H1 (cell line): ENCODE measurements around the gene SLC12A8. TPM values are rescaled to one million over a fixed set of nuclear protein-coding genes. Genes with fewer than 3 reads are reported as not detected.

ENCODE experiments used
- CTCF ChIA-PET: fragments of 300-600 bp; sonication (Branson Sonifier 250); formaldehyde crosslinking; loops from one replicate; lab custom pipeline; 2021; ENCODE audit not compliant: partially characterized antibody; lab: Charles Lee
- POLR2A ChIA-PET: fragments of 300-600 bp; sonication (Branson Sonifier 250); formaldehyde crosslinking; loops from one replicate; lab custom pipeline; 2021; ENCODE audit warnings: inconsistent platforms; ENCODE audit not compliant: partially characterized antibody; lab: Charles Lee
- DNase-seq, 2 experiments: peaks; one replicate each; pipeline versions ENCODE4 v3.0.0 to v3.0.0-alpha.2; 2010 to 2022; ENCODE audit warnings: low spot score in 2 of 2, low read depth in 1 of 2, mixed read lengths in 1 of 2
- FAIRE-seq: peaks from 2 replicates; lab custom pipeline; 2011; peaks lifted over from hg19 to GRCh38; lab: Jason Lieb, UNC
- H2AFZ ChIP-seq: 2 replicates; pipeline ENCODE4 v1.8.1; 2012; ENCODE audit warnings: low read length, inconsistent platforms
- H2AK5ac ChIP-seq: 2 replicates; pipeline ENCODE4 v1.6.1; 2013; ENCODE audit warnings: low read depth, low read length
- H2BK120ac ChIP-seq: replicated peaks from 2 replicates; pipeline ENCODE3; 2013; ENCODE audit warnings: low read depth, low read length, inconsistent platforms
- H2BK12ac ChIP-seq: 2 replicates; pipeline ENCODE4 v1.6.1; 2013; ENCODE audit warnings: low read depth, low read length
- H2BK15ac ChIP-seq: 2 replicates; pipeline ENCODE4 v1.6.1; 2013; ENCODE audit warnings: low read length
- H2BK20ac ChIP-seq: 2 replicates; pipeline ENCODE4 v1.6.1; 2013; ENCODE audit warnings: low read length
- H2BK5ac ChIP-seq: 2 replicates; pipeline ENCODE4 v1.6.1; 2013; ENCODE audit warnings: low read depth, low read length
- H3K14ac ChIP-seq: 2 replicates; pipeline ENCODE4 v1.6.1; 2013; ENCODE audit warnings: inconsistent platforms; ENCODE audit not compliant: insufficient read length
- H3K18ac ChIP-seq: 2 replicates; pipeline ENCODE4 v1.6.1; 2013; ENCODE audit warnings: low read length; ENCODE audit errors: extremely low read depth
- H3K23ac ChIP-seq: 2 replicates; pipeline ENCODE4 v1.6.1; 2013; ENCODE audit warnings: inconsistent platforms; ENCODE audit not compliant: insufficient read length
- H3K23me2 ChIP-seq: 2 replicates; pipeline ENCODE4 v1.6.1; 2013; ENCODE audit warnings: low read depth, low read length
- H3K27ac ChIP-seq: 2 replicates; pipeline ENCODE4 v1.6.1; 2011; ENCODE audit warnings: low read depth, low read length, inconsistent platforms
- H3K27me3 ChIP-seq, 4 experiments: replicated peaks in 1 of 4; 1 replicate in 1 of 4; 2 replicates in 3 of 4; pipeline versions ENCODE4 v1.6.1 to v1.8.1; 2011 to 2013; ENCODE audit warnings: low read length in 3 of 4, mild to moderate bottlenecking in 3 of 4, inconsistent platforms in 2 of 4, mixed read lengths in 2 of 4, moderate library complexity in 1 of 4; ENCODE audit not compliant: control insufficient read depth in 3 of 4, insufficient read depth in 3 of 4; ENCODE audit errors: extremely low read depth in 1 of 4
- H3K36me3 ChIP-seq, 4 experiments: 2 replicates each; pipeline versions ENCODE4 v1.6.1 to v1.8.1; 2011 to 2013; ENCODE audit warnings: mild to moderate bottlenecking in 4 of 4, low read length in 3 of 4, moderate library complexity in 2 of 4, control low read depth in 1 of 4, inconsistent platforms in 1 of 4; ENCODE audit not compliant: insufficient read depth in 4 of 4, control insufficient read depth in 2 of 4
- H3K4ac ChIP-seq: replicated peaks from 2 replicates; pipeline ENCODE3; 2013; ENCODE audit warnings: low read length, low read depth, mixed read lengths, inconsistent platforms; ENCODE audit not compliant: insufficient read length
- H3K4me1 ChIP-seq, 4 experiments: replicated peaks in 1 of 4; 1 replicate in 1 of 4; 2 replicates in 3 of 4; pipeline versions ENCODE4 v1.6.1 to v1.8.1; 2011 to 2013; ENCODE audit warnings: low read length in 3 of 4, inconsistent platforms in 2 of 4, mixed read lengths in 1 of 4; ENCODE audit not compliant: insufficient read depth in 4 of 4, control insufficient read depth in 3 of 4
- H3K4me2 ChIP-seq, 2 experiments: 2 replicates each; pipeline versions ENCODE4 v1.6.1 to v1.8.1; 2011 to 2013; ENCODE audit warnings: low read depth in 2 of 2, low read length in 2 of 2, control low read depth in 1 of 2, inconsistent platforms in 1 of 2, mild to moderate bottlenecking in 1 of 2; ENCODE audit not compliant: insufficient read depth in 1 of 2
- H3K4me3 ChIP-seq, 4 experiments: fragments of 200-600, 300-600 bp in 1 of 4; sonication (generic), shearing (Covaris generic), sonication (Bioruptor Twin) in 1 of 4; 2 replicates each; pipeline versions ENCODE4 v1.5.1 to v1.8.1; 2011 to 2016; ENCODE audit warnings: low read length in 4 of 4, low read depth in 3 of 4, control low read depth in 2 of 4, inconsistent platforms in 2 of 4, mild to moderate bottlenecking in 2 of 4, mixed read lengths in 1 of 4, moderate library complexity in 1 of 4; ENCODE audit not compliant: insufficient read depth in 2 of 4; ENCODE audit errors: extremely low read depth in 1 of 4
- H3K56ac ChIP-seq: replicated peaks from 2 replicates; pipeline ENCODE3; 2013; ENCODE audit warnings: low read depth, mild to moderate bottlenecking, mixed read lengths, low read length, inconsistent platforms; ENCODE audit not compliant: insufficient read length
- H3K79me1 ChIP-seq: 2 replicates; pipeline ENCODE4 v1.6.1; 2013; ENCODE audit warnings: low read depth, low read length, control low read depth
- H3K79me2 ChIP-seq, 2 experiments: 2 replicates each; pipeline versions ENCODE4 v1.6.1 to v1.8.1; 2012 to 2013; ENCODE audit warnings: low read length in 2 of 2, mild to moderate bottlenecking in 2 of 2, inconsistent platforms in 1 of 2; ENCODE audit not compliant: insufficient read depth in 2 of 2, control insufficient read depth in 1 of 2
- H3K9ac ChIP-seq, 4 experiments: replicated peaks in 1 of 4; 1 replicate in 1 of 4; 2 replicates in 3 of 4; pipeline versions ENCODE4 v1.6.1 to v1.8.1; 2011 to 2013; ENCODE audit warnings: low read depth in 3 of 4, low read length in 3 of 4, control low read depth in 2 of 4, mild to moderate bottlenecking in 2 of 4, moderate library complexity in 2 of 4, inconsistent platforms in 1 of 4; ENCODE audit errors: extremely low read depth in 1 of 4
- H3K9me3 ChIP-seq, 2 experiments: 2 replicates each; pipeline versions ENCODE4 v1.6.1 to v1.8.1; 2012 to 2013; ENCODE audit warnings: mild to moderate bottlenecking in 2 of 2, moderate library complexity in 2 of 2, control low read depth in 1 of 2, inconsistent platforms in 1 of 2, low read depth in 1 of 2, low read length in 1 of 2, mixed read lengths in 1 of 2; ENCODE audit not compliant: insufficient read depth in 2 of 2
- H4K20me1 ChIP-seq, 2 experiments: replicated peaks in 1 of 2; 2 replicates each; pipeline versions ENCODE3 to v1.8.1; 2011 to 2013; ENCODE audit warnings: inconsistent platforms in 2 of 2, low read length in 2 of 2, mild to moderate bottlenecking in 1 of 2; ENCODE audit not compliant: insufficient read depth in 2 of 2, control insufficient read depth in 1 of 2
- H4K5ac ChIP-seq: 2 replicates; pipeline ENCODE4 v1.6.1; 2013; ENCODE audit warnings: low read length, low read depth, mixed read lengths, inconsistent platforms; ENCODE audit not compliant: insufficient read length
- H4K8ac ChIP-seq: 2 replicates; pipeline ENCODE4 v1.8.0; 2013; ENCODE audit warnings: mild to moderate bottlenecking, moderate library complexity, low read length, inconsistent platforms; ENCODE audit not compliant: insufficient read depth; ENCODE audit errors: extremely low read depth
- H4K91ac ChIP-seq: replicated peaks from 2 replicates; pipeline ENCODE3; 2013; ENCODE audit warnings: low read length, mixed read lengths, inconsistent platforms; ENCODE audit not compliant: insufficient read length
- ASH2L ChIP-seq: fragments of 200-600, 300-600 bp; sonication (generic); IDR thresholded peaks from one replicate; pipeline ENCODE4 v1.7.1; 2017; ENCODE audit warnings: low read length
- CBX8 ChIP-seq: fragments of 300-800, 300-1000 bp; sonication (generic); IDR thresholded peaks from 2 replicates; pipeline ENCODE4 v1.7.1; 2016; ENCODE audit warnings: low read depth, low read length, borderline replicate concordance
- CHD1 ChIP-seq: IDR thresholded peaks from 2 replicates; pipeline ENCODE4 v1.6.1; 2012; ENCODE audit warnings: low read depth, low read length, improper control_type of control experiment
- CHD2 ChIP-seq: IDR thresholded peaks from 2 replicates; pipeline ENCODE4 v1.6.1; 2012; ENCODE audit warnings: low read length, improper control_type of control experiment
- HDAC2 ChIP-seq, 2 experiments: fragments of 300-600 bp in 1 of 2; sonication (generic) in 1 of 2; IDR thresholded peaks; 2 replicates each; pipeline ENCODE4 v1.6.1; 2011 to 2012; ENCODE audit warnings: low read depth in 2 of 2, low read length in 2 of 2, mild to moderate bottlenecking in 2 of 2, moderate library complexity in 2 of 2, borderline replicate concordance in 1 of 2, inconsistent platforms in 1 of 2
- NANOG ChIP-seq: IDR thresholded peaks from 2 replicates; pipeline ENCODE4 v1.6.1; 2011; ENCODE audit warnings: low read length, low read depth, mild to moderate bottlenecking, inconsistent platforms; ENCODE audit not compliant: insufficient read depth, poor library complexity, severe bottlenecking
- POLR2AphosphoS5 ChIP-seq: IDR thresholded peaks from 2 replicates; pipeline ENCODE4 v1.6.1; 2011; ENCODE audit warnings: low read depth, low read length
- SIN3A ChIP-seq, 2 experiments: IDR thresholded peaks in 1 of 2; conservative IDR thresholded peaks in 1 of 2; 2 replicates each; pipeline ENCODE4 v1.6.1; 2011 to 2012; ENCODE audit warnings: low read length in 2 of 2, improper control_type of control experiment in 1 of 2, low read depth in 1 of 2, mild to moderate bottlenecking in 1 of 2
- SP1 ChIP-seq: IDR thresholded peaks from 2 replicates; pipeline ENCODE4 v1.6.1; 2011; ENCODE audit warnings: low read depth, low read length
- SUZ12 ChIP-seq: fragments of 200-600 bp; sonication (generic); IDR thresholded peaks from 2 replicates; pipeline ENCODE4 v1.6.1; 2012; ENCODE audit warnings: mild to moderate bottlenecking, inconsistent platforms, low read length, moderate library complexity, mixed read lengths
- ZNF274 ChIP-seq: IDR thresholded peaks from 2 replicates; pipeline ENCODE4 v1.7.0; 2012; ENCODE audit warnings: low read length, borderline replicate concordance; ENCODE audit errors: extremely low read depth
- WGBS, 2 experiments: shearing (Covaris generic) in 1 of 2; methylation state at CpG; one replicate each; pipeline versions ENCODE4 v1.1.6 to v1.1.7; 2013 to 2015; ENCODE audit warnings: low lambda C conversion rate in 2 of 2, mixed read lengths in 2 of 2, inconsistent platforms in 1 of 2, low coverage in 1 of 2, missing lambda C conversion rate in 1 of 2; ENCODE audit not compliant: insufficient replicate concordance in 2 of 2, insufficient coverage in 1 of 2, insufficient read length in 1 of 2; ENCODE audit errors: extremely low coverage in 1 of 2, missing lambda C conversion rate in 1 of 2; 5-methylcytosine and 5-hydroxymethylcytosine counted together
- polyA plus RNA-seq, 7 experiments: library from polyadenylated mRNA; depleted of rRNA in 3 of 7; stranded (reverse) in 5 of 7; unstranded in 2 of 7; fragments of >200 nt in 5 of 7; fragments of 200-250 nt in 2 of 7; gene quantifications; 1 replicate in 5 of 7; 2 replicates in 1 of 7; 4 replicates in 1 of 7; pipeline versions ENCODE4 v1.2.1 to v1.2.3, GENCODE V29; 2011 to 2013; ENCODE audit warnings: missing spikeins in 2 of 7, mixed read lengths in 2 of 7
- total RNA-seq: library from RNA; stranded (reverse); fragmentation: NEBNext Ultra II Directional; extraction: Animal tissue kit (Norgen Biotek cat#: 25700); gene quantifications from 2 replicates; pipeline ENCODE4 v1.2.1, GENCODE V29; 2021
- TF ChIP-seq, protein P1 (sequence below): IDR thresholded peaks from 2 replicates; pipeline ENCODE4 v1.6.1; 2011; ENCODE audit warnings: low read length, improper control_type of control experiment

The SLC12A8 gene
- total and polyA plus RNA-seq, 2 of the 8 experiments (the other 6 are each of a cell fraction or from before 2014, with no cell fraction given), result 13.7 to 14.4 TPM

DNA sequence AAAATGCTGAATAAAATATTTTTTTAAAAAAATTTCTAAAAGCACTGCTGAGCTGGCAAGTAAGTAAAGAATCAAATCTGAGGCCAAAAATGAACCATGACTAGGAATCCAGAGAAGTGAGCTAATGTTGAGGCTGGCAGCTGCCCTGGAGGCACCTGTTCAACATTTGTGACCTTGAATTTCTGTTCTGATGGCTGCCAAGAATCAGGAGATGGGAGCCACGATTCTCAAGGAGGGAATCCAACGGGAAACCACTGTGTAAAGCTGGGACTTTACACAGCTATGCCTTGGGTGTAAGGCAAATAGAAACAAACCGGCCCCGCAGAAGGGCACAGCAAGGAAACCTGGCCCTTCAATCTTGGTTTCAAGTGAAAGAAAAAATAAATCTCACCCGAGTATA is 179.4 kb downstream of the SLC12A8 start:
- Histone ChIP-seq H2AFZ (no peak overlapping the region), H3K4me2 (no peak overlapping the region), H3K79me2 (peaks cover 0 to 3% of the 10 kb centered on the region in 2 experiments; a peak in 2 of 4 replicates), H4K5ac (no peak overlapping the region), H4K20me1 (peaks cover 0 to 2% of the 10 kb centered on the region in 2 experiments), H4K8ac (no peak overlapping the region), H3K18ac (no peak overlapping the region), H2BK12ac (no peak overlapping the region), H3K23me2 (peaks cover 4% of the 10 kb centered on the region; the same call in 1 of the 2 replicates), H2AK5ac (no peak overlapping the region), H2BK20ac (no peak overlapping the region), H3K4me1 (0 out of 7 replicates have a peak, but pooled peaks cover 0 to 2% (median 0%) of the 10 kb centered on the region in 4 experiments), H3K14ac (no peak overlapping the region), H3K9ac (no peak overlapping the region; a peak in 1 of 7 replicates), H3K56ac (no peak overlapping the region), H3K79me1 (peaks cover 2% of the 10 kb centered on the region; the same call in 1 of the 2 replicates), H3K23ac (no peak overlapping the region), H3K27ac (no peak overlapping the region), H4K91ac (no peak overlapping the region), H3K4me3 (no peak overlapping the region), H3K4ac (no peak overlapping the region), H2BK120ac (no peak overlapping the region), H2BK15ac (no peak overlapping the region), H3K36me3 (peaks cover 0 to 7% (median 2%) of the 10 kb centered on the region in 4 experiments; a peak in 3 of 8 replicates), H2BK5ac (no peak overlapping the region), H3K27me3 (no peaks in the 10 kb centered on the region), H3K9me3 (0 out of 4 replicates have a peak, but pooled peaks cover 0 to 3% of the 10 kb centered on the region in 2 experiments)
- FAIRE-seq (no peak), DNase-seq (no peak)
- ChIA-PET CTCF (interaction anchor here (0.6 to 1.5 kb wide), 4 partner anchors 12 to 99 kb away, joined by 3 to 6 read pairs (median 4); no protein-coding TSS in a partner anchor), POLR2A (no interaction called here)
- WGBS, 2 experiments, result 90% methylated on average over 5 of the region's 5 CpGs; no CpG with 5 or more reads in 1 of the 2 experiments
- TF ChIP-seq SP1 (no peak), CHD2 (no peak), SUZ12 (no peak), ZNF274 (no peak), HDAC2 (IDR thresholded peaks at IDR 0.05; ENCODE audit: borderline replicate concordance in 1 of 2, low read depth in 2 of 2, low read length in 2 of 2) (no peak), NANOG (no peak), ASH2L (no peak), CBX8 (no peak), POLR2AphosphoS5 (no peak), CHD1 (no peak), SIN3A (conservative IDR thresholded peaks at IDR 0.05 in 1 of 2, IDR thresholded peaks at IDR 0.05 in 1 of 2; ENCODE audit: low read depth in 1 of 2, low read length in 2 of 2) (no peak)
- TF ChIP-seq, protein P1, sequence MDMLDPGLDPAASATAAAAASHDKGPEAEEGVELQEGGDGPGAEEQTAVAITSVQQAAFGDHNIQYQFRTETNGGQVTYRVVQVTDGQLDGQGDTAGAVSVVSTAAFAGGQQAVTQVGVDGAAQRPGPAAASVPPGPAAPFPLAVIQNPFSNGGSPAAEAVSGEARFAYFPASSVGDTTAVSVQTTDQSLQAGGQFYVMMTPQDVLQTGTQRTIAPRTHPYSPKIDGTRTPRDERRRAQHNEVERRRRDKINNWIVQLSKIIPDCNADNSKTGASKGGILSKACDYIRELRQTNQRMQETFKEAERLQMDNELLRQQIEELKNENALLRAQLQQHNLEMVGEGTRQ, result no peak
